Left ventricle myocardium inferior (tissue), 1 donor: Measurements from ENCODE around the gene TRIM8. TPM values are rescaled to one million over a fixed set of nuclear protein-coding genes. Genes with fewer than 3 reads are reported as not detected.
A peak's percentile ranks its signal among the peaks of the same experiment; 100 is the strongest.

Experiments used
- DNase-seq: peaks from one replicate; pipeline ENCODE4 v3.0.0-alpha.2; 2020
- H3K27ac ChIP-seq: fragments of 200-600 bp; replicated peaks from 2 replicates; pipeline ENCODE4 v1.8.0; 2021
- H3K27me3 ChIP-seq: fragments of 200-600 bp; 2 replicates; pipeline ENCODE4 v1.8.0; 2021; ENCODE audit warnings: low read depth
- H3K36me3 ChIP-seq: fragments of 200-600 bp; 2 replicates; pipeline ENCODE4 v1.8.0; 2021
- H3K4me1 ChIP-seq: fragments of 200-600 bp; 2 replicates; pipeline ENCODE4 v1.8.0; 2021
- H3K4me3 ChIP-seq: fragments of 200-600 bp; 2 replicates; pipeline ENCODE4 v1.8.0; 2021; ENCODE audit warnings: mild to moderate bottlenecking, moderate library complexity
- H3K9me3 ChIP-seq: fragments of 200-600 bp; replicated peaks from 2 replicates; pipeline ENCODE4 v1.8.0; 2021
- intact Hi-C: fragments of 100-400 bp; cut with micrococcal nuclease; formaldehyde crosslinking; loops from one replicate; pipeline ENCODE4 v1.11.0; 2022
- total RNA-seq: library from RNA; stranded (reverse); fragmentation: NEBNext Ultra II Directional; extraction: Animal tissue kit (Norgen Biotek cat#: 25700); gene quantifications from one replicate; pipeline ENCODE4 v1.2.1, GENCODE V29; 2021
- TF ChIP-seq, protein P1 (sequence below): fragments of 200-600 bp; IDR thresholded peaks from 2 replicates; pipeline ENCODE4 v1.8.0; 2021; ENCODE audit warnings: antibody characterized with exemption, mild to moderate bottlenecking, borderline replicate concordance
- donor health status: DM: no; HTN: yes; CAD: no; lungs with severe emphysema.

Gene TRIM8
- total RNA-seq, 1 donor from 2014 or later = 95.1 TPM

DNA sequence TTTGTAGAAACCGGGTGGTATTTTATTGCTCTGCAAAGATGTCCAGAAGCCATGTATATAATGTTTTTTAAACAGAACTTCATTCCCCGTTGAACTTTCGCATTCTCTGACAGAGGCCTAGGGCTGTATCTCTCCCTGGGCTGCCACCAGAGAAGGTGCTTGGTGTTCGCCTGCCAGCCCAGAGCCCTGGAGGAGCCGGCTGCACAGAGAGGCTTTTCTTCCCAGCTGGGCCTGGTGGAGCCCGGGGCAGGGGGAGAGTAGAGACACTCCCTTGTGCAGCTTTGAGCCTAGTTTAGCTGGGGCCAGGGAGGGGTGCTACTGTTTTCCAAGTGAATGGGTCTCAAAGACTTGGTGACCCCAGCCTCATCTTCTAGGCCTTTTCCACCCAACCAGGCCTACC is 13.6 kb upstream of the TRIM8 start:
- TF ChIP-seq, protein P1, sequence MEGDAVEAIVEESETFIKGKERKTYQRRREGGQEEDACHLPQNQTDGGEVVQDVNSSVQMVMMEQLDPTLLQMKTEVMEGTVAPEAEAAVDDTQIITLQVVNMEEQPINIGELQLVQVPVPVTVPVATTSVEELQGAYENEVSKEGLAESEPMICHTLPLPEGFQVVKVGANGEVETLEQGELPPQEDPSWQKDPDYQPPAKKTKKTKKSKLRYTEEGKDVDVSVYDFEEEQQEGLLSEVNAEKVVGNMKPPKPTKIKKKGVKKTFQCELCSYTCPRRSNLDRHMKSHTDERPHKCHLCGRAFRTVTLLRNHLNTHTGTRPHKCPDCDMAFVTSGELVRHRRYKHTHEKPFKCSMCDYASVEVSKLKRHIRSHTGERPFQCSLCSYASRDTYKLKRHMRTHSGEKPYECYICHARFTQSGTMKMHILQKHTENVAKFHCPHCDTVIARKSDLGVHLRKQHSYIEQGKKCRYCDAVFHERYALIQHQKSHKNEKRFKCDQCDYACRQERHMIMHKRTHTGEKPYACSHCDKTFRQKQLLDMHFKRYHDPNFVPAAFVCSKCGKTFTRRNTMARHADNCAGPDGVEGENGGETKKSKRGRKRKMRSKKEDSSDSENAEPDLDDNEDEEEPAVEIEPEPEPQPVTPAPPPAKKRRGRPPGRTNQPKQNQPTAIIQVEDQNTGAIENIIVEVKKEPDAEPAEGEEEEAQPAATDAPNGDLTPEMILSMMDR = no peak
- Histone ChIP-seq H3K4me1 (peaks cover 97% of the 10 kb centered on the region), H3K4me3 (no peak overlapping the region), H3K27me3 (no peaks in the 10 kb centered on the region), H3K9me3 (no peaks in the 10 kb centered on the region), H3K36me3 (peaks cover 3% of the 10 kb centered on the region), H3K27ac (peak overlapping the region; percentile 91)
- intact Hi-C loops = no loop called here
- no peak for DNase-seq

DNA sequence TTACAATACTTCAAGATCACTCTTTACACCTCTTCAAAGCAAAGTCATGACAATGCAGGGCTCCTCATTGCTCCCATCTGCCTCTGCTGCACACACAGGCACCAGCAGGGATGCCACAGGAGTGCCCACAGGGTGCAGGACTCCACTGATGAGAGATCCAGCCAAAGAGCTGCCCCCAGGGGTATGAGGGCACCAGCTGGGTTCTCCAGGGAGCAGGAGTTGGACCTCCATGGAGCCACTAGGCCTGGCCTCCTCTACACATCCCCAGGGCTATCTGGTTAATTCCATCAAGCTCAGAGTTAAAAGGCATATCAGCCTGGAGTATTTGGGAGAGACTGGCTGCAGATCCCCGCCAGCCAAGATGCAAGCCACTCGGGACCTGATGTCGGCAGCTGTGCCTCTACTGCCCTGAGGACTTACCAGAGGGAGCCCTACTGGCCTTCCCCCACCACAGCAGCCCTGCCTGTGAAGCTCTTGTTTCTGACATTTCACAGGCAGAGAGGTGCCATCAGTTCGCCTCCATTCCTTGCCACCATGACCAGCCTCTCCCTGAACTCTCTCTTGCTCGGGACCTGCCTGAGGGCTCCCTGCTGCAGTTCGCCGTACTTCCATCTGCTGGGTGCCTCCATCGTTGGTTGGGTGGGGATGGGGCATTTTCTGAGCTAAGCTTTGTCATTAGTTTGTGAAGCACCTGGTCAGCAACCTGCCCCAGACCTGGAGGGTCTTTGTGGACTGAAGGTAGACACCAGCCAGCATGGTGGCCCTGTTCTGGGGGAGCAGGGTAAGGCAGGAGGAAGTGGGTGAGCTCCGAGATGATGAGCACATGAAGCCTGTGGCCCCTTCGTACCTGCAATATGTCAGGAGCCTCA is 12.5 kb upstream of the TRIM8 start:
- intact Hi-C loops = no loop called here
- Histone ChIP-seq H3K4me1 (peaks cover 86% of the 10 kb centered on the region), H3K27me3 (no peaks in the 10 kb centered on the region), H3K27ac (peak overlapping the region; percentile 91), H3K4me3 (no peak overlapping the region), H3K36me3 (peaks cover 3% of the 10 kb centered on the region), H3K9me3 (no peaks in the 10 kb centered on the region)
- DNase-seq = no peak
- TF ChIP-seq, protein P1 = no peak

DNA sequence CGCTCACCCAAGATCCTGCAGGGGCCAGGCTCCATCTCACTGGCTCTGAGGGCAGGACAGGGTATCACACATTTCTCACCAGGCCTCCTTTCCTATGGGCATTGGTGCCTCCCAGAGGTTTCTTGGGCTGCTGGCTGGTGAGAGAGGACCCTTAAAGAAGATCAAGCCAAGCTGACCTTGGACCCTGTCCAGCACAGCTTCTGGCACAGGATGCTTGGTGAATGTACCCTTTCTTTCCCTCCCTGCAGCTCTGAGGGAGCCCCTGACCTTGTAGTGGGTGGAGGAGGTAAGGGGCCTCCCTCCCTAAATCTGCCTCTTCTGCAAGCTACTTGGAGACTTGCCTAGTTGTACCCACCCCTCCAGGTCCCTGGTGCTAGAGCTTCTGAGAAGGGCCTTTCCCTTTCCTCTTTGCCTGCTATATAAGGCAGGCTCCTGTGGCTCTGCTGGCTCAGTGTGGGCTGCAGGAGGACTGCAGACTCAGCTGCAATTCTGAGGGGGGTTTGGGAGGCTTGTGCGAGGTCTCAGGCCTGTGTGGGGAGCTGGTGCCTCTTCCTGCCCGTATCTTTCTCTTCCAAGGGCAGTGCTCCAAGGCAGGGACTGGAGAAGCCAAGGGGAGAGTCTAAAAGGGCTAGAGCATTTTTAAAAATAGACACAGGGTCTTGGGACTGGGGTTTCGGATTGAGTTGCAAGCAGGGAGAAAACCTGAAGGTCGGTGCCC is 11.7 kb upstream of the TRIM8 start:
- Histone ChIP-seq H3K4me3 (no peak overlapping the region), H3K9me3 (no peaks in the 10 kb centered on the region), H3K27me3 (no peaks in the 10 kb centered on the region), H3K4me1 (peaks cover 78% of the 10 kb centered on the region), H3K36me3 (peaks cover 3% of the 10 kb centered on the region), H3K27ac (peak overlapping the region; percentile 91)
- intact Hi-C loops = no loop called here
- TF ChIP-seq, protein P1 = no peak
- DNase-seq = no peak

DNA sequence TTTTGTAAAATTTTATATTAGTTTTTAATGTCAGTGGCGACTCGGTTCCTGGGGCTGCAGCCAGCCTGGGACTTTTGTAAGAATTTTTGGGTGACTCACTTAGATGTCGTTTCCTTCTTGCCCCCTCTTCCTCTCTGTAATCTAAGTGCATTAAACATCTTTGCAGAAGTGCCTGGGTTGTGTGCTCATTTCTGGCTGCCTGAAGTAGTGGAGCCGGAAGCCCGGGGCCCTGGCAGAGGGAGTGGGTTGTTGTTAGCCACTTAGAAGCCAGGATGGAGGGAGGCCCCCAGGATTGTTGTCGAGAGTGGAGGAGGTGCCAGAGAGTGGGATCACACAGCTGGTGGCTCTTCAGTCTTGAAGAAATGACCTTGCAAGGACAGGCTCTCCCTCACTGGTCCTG is 11.0 kb upstream of the TRIM8 start:
- TF ChIP-seq, protein P1 = no peak
- Histone ChIP-seq H3K4me1 (peaks cover 70% of the 10 kb centered on the region), H3K4me3 (no peak overlapping the region), H3K27me3 (no peaks in the 10 kb centered on the region), H3K9me3 (no peaks in the 10 kb centered on the region), H3K27ac (peak overlapping the region; percentile 91), H3K36me3 (peaks cover 3% of the 10 kb centered on the region)
- DNase-seq = peak; percentile 48
- intact Hi-C loops = no loop called here

DNA sequence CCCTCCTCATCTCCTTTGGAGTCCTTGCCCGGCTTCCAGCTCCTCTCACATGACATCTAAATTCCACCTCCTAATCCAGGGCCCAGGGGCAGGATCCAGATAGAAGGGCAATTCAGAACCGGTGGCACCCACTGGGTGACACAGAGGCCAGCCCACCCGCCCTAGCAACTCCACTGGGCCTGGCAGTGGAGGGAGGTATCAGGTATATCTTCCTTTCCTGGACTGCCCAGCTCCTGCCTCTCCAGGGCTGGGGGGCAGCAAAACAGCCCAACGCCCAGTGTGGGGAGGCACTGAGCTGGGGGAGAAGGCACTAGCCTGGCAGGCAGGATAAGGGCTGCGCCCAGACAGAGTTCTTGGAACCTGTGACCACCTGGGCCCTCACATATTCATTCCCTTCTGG is 10.4 kb upstream of the TRIM8 start:
- H3K4me3 ChIP-seq = no peak overlapping the region
- intact Hi-C loops = no loop called here
- H3K36me3 ChIP-seq = peaks cover 3% of the 10 kb centered on the region
- no peaks in the 10 kb centered on the region for H3K27me3 ChIP-seq
- no peaks in the 10 kb centered on the region for H3K9me3 ChIP-seq
- H3K27ac ChIP-seq = peak overlapping the region; percentile 91
- TF ChIP-seq, protein P1 = no peak
- no peak for DNase-seq
- peaks cover 65% of the 10 kb centered on the region for H3K4me1 ChIP-seq
